ACC112 (cell line): ENCODE results near the gene RARB.

ENCODE experiments used
- H2AFZ ChIP-seq: fragments of 200-600 bp; sonication (generic); one replicate; pipeline ENCODE4 v1.6.0; 2017; ENCODE audit warnings: antibody characterized with exemption, low read length; ENCODE audit not compliant: unreplicated experiment
- H3K27ac ChIP-seq: fragments of 200-600 bp; sonication (generic); 2 replicates; pipeline ENCODE4 v1.5.1; 2014; ENCODE audit warnings: low read depth, mild to moderate bottlenecking, antibody characterized with exemption, low read length, moderate library complexity
- H3K27me3 ChIP-seq: fragments of 200-600 bp; sonication (generic); 2 replicates; pipeline ENCODE4 v1.6.1; 2014; ENCODE audit warnings: mild to moderate bottlenecking, antibody characterized with exemption, low read length, moderate library complexity, mixed read lengths; ENCODE audit not compliant: insufficient read depth
- H3K36me3 ChIP-seq: fragments of 200-600 bp; sonication (generic); 2 replicates; pipeline ENCODE4 v1.6.1; 2016; ENCODE audit warnings: mild to moderate bottlenecking, antibody characterized with exemption, low read length, moderate library complexity, mixed read lengths; ENCODE audit not compliant: insufficient read depth
- H3K4me1 ChIP-seq: fragments of 200-600 bp; sonication (generic); one replicate; pipeline ENCODE4 v1.6.1; 2016; ENCODE audit warnings: low read length, mixed read lengths; ENCODE audit not compliant: insufficient read depth, unreplicated experiment, control insufficient read depth
- H3K4me3 ChIP-seq: fragments of 200-600 bp; sonication (generic); 2 replicates; pipeline ENCODE4 v1.5.1; 2014; ENCODE audit warnings: mild to moderate bottlenecking, low read depth, low read length
- H3K79me2 ChIP-seq: fragments of 200-600 bp; sonication (generic); one replicate; pipeline ENCODE4 v1.6.0; 2016; ENCODE audit warnings: low read length; ENCODE audit not compliant: control insufficient read depth, unreplicated experiment, insufficient read depth

Gene RARB

GRCh38 chr3:25397150-25397549, 30.9 kb upstream of the RARB start:
- Histone ChIP-seq H3K36me3 (no peaks in the 10 kb centered on the region), H3K79me2 (no peaks in the 10 kb centered on the region), H3K27ac (no peak overlapping the region), H3K4me1 (no peaks in the 10 kb centered on the region), H3K27me3 (peaks cover 9% of the 10 kb centered on the region; the same call in 1 of the 2 replicates), H2AFZ (no peak overlapping the region), H3K4me3 (no peak overlapping the region)

GRCh38 chr3:25400587-25400986, 27.5 kb upstream of the RARB start:
- Histone ChIP-seq H3K27ac (no peak overlapping the region), H2AFZ (no peak overlapping the region), H3K4me3 (no peak overlapping the region), H3K36me3 (no peaks in the 10 kb centered on the region), H3K4me1 (no peaks in the 10 kb centered on the region), H3K27me3 (no peaks in the 10 kb centered on the region), H3K79me2 (no peaks in the 10 kb centered on the region)

GRCh38 chr3:25403968-25404367, 24.1 kb upstream of the RARB start:
- Histone ChIP-seq H3K4me1 (no peaks in the 10 kb centered on the region), H3K79me2 (no peaks in the 10 kb centered on the region), H3K27me3 (no peaks in the 10 kb centered on the region), H3K36me3 (no peaks in the 10 kb centered on the region), H2AFZ (no peak overlapping the region), H3K4me3 (no peak overlapping the region), H3K27ac (no peak overlapping the region)

- H3K4me1 ChIP-seq: no peaks in the 10 kb centered on the region
- no peak overlapping the region for H2AFZ ChIP-seq
- H3K79me2 ChIP-seq: no peaks in the 10 kb centered on the region
- H3K36me3 ChIP-seq: no peaks in the 10 kb centered on the region
- no peak overlapping the region for H3K4me3 ChIP-seq
- H3K27ac ChIP-seq: no peak overlapping the region
- H3K27me3 ChIP-seq: no peaks in the 10 kb centered on the region
Observed at GRCh38 chr3:25404569-25404968, 23.5 kb upstream of the RARB start.

GRCh38 chr3:25405335-25405734, 22.7 kb upstream of the RARB start:
- H3K4me3 ChIP-seq: no peak overlapping the region
- no peaks in the 10 kb centered on the region for H3K79me2 ChIP-seq
- no peak overlapping the region for H3K27ac ChIP-seq

GRCh38 chr3:25410703-25411102, 17.4 kb upstream of the RARB start:
- Histone ChIP-seq H3K4me1 (no peaks in the 10 kb centered on the region), H3K36me3 (no peaks in the 10 kb centered on the region), H2AFZ (no peak overlapping the region), H3K27me3 (no peaks in the 10 kb centered on the region), H3K4me3 (no peak overlapping the region), H3K27ac (no peak overlapping the region), H3K79me2 (no peaks in the 10 kb centered on the region)

More at GRCh38 chr3:25405335-25405734, 22.7 kb upstream of the RARB start:
- Histone ChIP-seq H3K4me1 (no peaks in the 10 kb centered on the region), H3K36me3 (no peaks in the 10 kb centered on the region), H2AFZ (no peak overlapping the region), H3K27me3 (no peaks in the 10 kb centered on the region)

- no peak overlapping the region for H2AFZ ChIP-seq
- H3K27ac ChIP-seq: no peak overlapping the region
- no peaks in the 10 kb centered on the region for H3K27me3 ChIP-seq
- H3K79me2 ChIP-seq: no peaks in the 10 kb centered on the region
- no peak overlapping the region for H3K4me3 ChIP-seq
- no peaks in the 10 kb centered on the region for H3K36me3 ChIP-seq
- H3K4me1 ChIP-seq: no peaks in the 10 kb centered on the region
Observed at GRCh38 chr3:25412269-25412668, 15.8 kb upstream of the RARB start.

GRCh38 chr3:25416176-25416575, 11.9 kb upstream of the RARB start:
- Histone ChIP-seq H3K27me3 (no peaks in the 10 kb centered on the region), H3K36me3 (no peaks in the 10 kb centered on the region), H3K79me2 (no peaks in the 10 kb centered on the region), H3K27ac (no peak overlapping the region), H3K4me1 (no peaks in the 10 kb centered on the region), H3K4me3 (no peak overlapping the region), H2AFZ (no peak overlapping the region)

- Histone ChIP-seq H3K36me3 (no peaks in the 10 kb centered on the region), H3K4me3 (no peak overlapping the region), H2AFZ (no peak overlapping the region), H3K27me3 (no peaks in the 10 kb centered on the region), H3K79me2 (no peaks in the 10 kb centered on the region), H3K27ac (no peak overlapping the region), H3K4me1 (peaks cover 4% of the 10 kb centered on the region)
Observed at GRCh38 chr3:25418596-25418995, 9.5 kb upstream of the RARB start.

GRCh38 chr3:25419251-25419650, 8.8 kb upstream of the RARB start:
- peaks cover 10% of the 10 kb centered on the region for H3K4me1 ChIP-seq
- H3K27me3 ChIP-seq: no peaks in the 10 kb centered on the region
- no peak overlapping the region for H3K27ac ChIP-seq
- H3K36me3 ChIP-seq: no peaks in the 10 kb centered on the region
- no peak overlapping the region for H2AFZ ChIP-seq
- no peaks in the 10 kb centered on the region for H3K79me2 ChIP-seq
- H3K4me3 ChIP-seq: no peak overlapping the region

GRCh38 chr3:25420147-25420546, 7.9 kb upstream of the RARB start:
- Histone ChIP-seq H3K4me1 (peaks cover 18% of the 10 kb centered on the region), H3K27me3 (no peaks in the 10 kb centered on the region), H3K4me3 (no peak overlapping the region), H3K36me3 (no peaks in the 10 kb centered on the region), H2AFZ (no peak overlapping the region), H3K79me2 (no peaks in the 10 kb centered on the region), H3K27ac (no peak overlapping the region)
